Epithelial cell of esophagus (primary cell): Measurements from ENCODE around the gene SYNGR2.

Experiments used
- DNase-seq: peaks from one replicate; pipeline ENCODE4 v3.0.0; 2010; ENCODE audit warnings: low read depth
- H3K4me3 ChIP-seq: 2 replicates; pipeline ENCODE4 v1.5.1; 2011; ENCODE audit warnings: mild to moderate bottlenecking, low read length, control low read depth
- CTCF ChIP-seq: IDR thresholded peaks from 2 replicates; pipeline ENCODE4 v1.5.1; 2011; ENCODE audit warnings: low read depth, mild to moderate bottlenecking, low read length, control low read depth, inconsistent platforms; ENCODE audit not compliant: insufficient read depth; ENCODE audit errors: missing control alignments

SYNGR2 gene

DNA sequence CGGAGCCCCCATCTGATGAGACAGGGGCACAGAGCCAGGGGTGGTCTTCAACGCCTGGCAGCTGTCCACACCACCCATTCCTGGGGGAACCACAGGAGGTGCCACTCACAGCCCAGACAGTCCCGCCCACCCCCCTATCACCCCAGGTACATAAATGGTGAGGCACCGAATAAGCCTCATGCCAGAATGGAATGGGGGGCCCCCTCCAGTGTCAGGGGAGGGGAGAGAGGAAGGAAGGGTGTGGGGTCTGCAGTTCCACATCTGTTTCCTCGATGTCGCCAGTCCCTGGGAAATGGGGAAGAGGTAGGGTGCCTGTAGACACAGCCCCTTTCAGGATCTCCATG is 41.5 kb upstream of the SYNGR2 start:
- no peak overlapping the region for H3K4me3 ChIP-seq

GRCh38 chr17:78127239-78127887 is 41.0 kb upstream of the SYNGR2 start:
- H3K4me3 ChIP-seq = peak overlapping the region; percentile 66
- no peak for DNase-seq
- no peak for TF ChIP-seq CTCF

More for the DNA sequence above, 41.5 kb upstream of the SYNGR2 start:
- no peak for DNase-seq
- no peak for TF ChIP-seq CTCF

DNA sequence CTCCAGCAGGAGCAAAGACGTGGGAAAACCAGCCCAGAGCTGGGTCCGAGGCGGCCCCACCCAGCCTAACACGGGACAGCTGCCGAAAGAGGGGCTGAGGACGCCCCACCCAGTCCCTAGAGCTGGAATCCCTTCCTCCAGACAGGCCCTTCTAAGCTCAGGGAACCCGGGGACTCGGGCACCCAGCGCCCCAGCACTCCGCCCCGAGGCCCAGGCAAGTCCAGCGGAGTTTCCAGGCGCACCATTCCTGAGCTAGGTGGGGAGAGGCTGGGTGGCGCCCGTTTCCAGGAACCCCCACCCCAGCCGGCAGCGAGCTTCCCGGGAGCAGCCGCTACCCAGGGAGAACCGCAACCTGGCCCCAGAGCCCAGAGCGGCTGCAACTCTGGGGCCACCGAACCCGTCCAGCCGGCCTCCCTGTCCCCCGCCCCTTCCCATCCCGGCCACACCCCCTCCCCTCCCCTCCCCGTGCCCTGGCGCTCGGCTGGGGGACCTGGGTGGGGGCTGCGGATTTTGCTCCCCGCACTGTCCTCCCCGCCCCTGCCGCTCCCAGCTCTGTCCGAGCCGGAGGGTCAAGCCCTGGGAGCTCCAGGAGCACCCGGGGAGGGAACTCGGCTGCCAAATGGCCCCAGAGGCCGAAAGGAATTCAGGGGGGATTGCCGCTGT is 40.4 kb upstream of the SYNGR2 start:
- H3K4me3 ChIP-seq = peak overlapping the region; percentile 66
- no peak for TF ChIP-seq CTCF
- DNase-seq = peak; percentile 59

DNA sequence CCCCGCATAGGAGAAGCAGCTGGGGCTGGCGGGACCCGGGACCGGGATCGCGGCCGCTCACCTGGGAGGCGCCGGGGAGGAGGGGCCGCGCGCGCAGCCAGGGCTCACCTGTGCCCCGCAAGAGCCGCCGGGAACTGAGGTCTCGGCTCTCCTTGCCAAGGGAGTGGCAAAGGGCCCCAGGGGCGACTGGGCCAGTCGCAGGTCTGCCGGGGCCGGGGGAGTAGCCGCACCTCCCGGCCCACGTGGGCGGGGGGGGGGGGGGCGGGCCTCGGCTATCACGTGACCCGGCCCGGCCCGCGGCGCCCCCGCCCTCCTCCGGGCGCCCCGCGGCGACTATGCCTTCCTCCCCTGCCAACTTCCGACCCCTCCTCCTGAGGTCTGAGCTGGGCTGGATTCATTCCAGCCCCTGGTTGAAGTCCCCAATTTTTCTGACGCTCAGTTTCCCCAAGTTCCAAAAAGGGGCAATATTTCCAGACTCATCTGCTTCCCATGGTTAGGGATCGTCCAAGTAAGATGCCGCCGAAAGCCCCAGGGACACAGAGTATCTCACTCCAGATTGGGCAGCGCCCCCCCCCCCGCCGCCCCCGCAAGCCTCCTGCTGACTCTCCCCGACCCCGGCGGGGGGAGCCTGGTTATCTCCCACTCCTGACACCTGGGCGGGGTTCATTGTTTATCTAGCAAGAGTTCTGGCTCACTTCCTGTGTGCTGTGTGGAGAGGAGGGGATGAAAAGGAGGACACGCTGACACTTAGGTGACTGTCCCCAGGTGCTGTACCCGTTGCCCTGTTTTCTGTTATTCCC is 39.6 kb upstream of the SYNGR2 start, which contains the start of gene TMC6:
TSS of gene TMC6 (minus strand) at position 205 of the 800 bp plus-strand sequence. CDS start 1,923 bp downstream, outside the sequence.
- H3K4me3 ChIP-seq = peak within 1 kb of the TSS; percentile 66
- peak; percentile 60 for DNase-seq
- no peak for TF ChIP-seq CTCF

- TF ChIP-seq CTCF = no peak
- no peak for DNase-seq
- H3K4me3 ChIP-seq = no peak overlapping the region
Measured at GRCh38 chr17:78129351-78130089, 38.9 kb upstream of the SYNGR2 start.

GRCh38 chr17:78130090-78130436 is 38.3 kb upstream of the SYNGR2 start:
- TF ChIP-seq CTCF = no peak
- DNase-seq = no peak
- H3K4me3 ChIP-seq = no peak overlapping the region
